NB4 (cell line): ENCODE data around the gene ANKRD34A.
"Not testable (repeated sequence)": the region's sequence is repeated elsewhere in the genome, so short reads cannot be mapped to it uniquely, and the experiment has no call there.

Source experiments
- DNase-seq: peaks from one replicate; pipeline ENCODE4 v3.0.0; 2010; ENCODE audit warnings: low read depth
- H3K4me3 ChIP-seq: one replicate; pipeline ENCODE4 v1.5.1; 2011; ENCODE audit warnings: mild to moderate bottlenecking, low read depth, low read length, moderate library complexity
- MYC ChIP-seq: IDR thresholded peaks from 2 replicates; pipeline ENCODE4 v1.6.1; 2011; ENCODE audit warnings: low read depth, low read length
- POLR2A ChIP-seq: IDR thresholded peaks from 2 replicates; pipeline ENCODE4 v1.6.1; 2011; ENCODE audit warnings: mild to moderate bottlenecking; ENCODE audit not compliant: insufficient read length; ENCODE audit errors: extremely low read depth
- TF ChIP-seq, protein P1 (sequence below): IDR thresholded peaks from 2 replicates; pipeline ENCODE4 v1.6.1; 2011; ENCODE audit warnings: low read depth, low read length
- TF ChIP-seq, protein P2 (sequence below): IDR thresholded peaks from one replicate; pipeline ENCODE4 v1.5.1; 2012; ENCODE audit warnings: low read depth, low read length

Gene ANKRD34A

DNA sequence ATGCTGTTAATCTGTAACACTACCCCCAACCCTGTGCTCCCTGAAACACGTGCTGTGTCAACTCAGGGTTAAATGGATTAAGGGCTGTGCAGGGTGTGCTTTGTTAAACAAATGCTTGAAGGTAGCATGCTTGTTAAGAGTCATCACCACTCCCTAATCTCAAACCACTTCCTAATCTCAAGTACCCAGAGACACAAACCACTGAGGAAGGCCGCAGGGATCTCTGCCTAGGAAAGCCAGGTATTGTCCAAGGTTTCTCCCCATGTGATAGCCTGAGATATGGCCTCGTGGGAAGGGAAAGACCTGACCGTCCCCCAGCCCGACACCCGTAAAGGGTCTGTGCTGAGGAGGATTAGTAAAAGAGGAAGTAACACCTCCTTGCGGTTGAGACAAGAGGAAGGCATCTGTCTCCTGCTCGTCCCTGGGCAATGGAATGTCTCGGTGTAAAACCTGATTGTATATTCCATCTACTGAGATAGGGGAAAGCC is 31.8 kb downstream of the ANKRD34A start:
- DNase-seq, result peak; percentile 78
- TF ChIP-seq, protein P1, sequence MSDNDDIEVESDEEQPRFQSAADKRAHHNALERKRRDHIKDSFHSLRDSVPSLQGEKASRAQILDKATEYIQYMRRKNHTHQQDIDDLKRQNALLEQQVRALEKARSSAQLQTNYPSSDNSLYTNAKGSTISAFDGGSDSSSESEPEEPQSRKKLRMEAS, result peak; percentile 49
- H3K4me3 ChIP-seq, result not testable (repeated sequence)

DNA sequence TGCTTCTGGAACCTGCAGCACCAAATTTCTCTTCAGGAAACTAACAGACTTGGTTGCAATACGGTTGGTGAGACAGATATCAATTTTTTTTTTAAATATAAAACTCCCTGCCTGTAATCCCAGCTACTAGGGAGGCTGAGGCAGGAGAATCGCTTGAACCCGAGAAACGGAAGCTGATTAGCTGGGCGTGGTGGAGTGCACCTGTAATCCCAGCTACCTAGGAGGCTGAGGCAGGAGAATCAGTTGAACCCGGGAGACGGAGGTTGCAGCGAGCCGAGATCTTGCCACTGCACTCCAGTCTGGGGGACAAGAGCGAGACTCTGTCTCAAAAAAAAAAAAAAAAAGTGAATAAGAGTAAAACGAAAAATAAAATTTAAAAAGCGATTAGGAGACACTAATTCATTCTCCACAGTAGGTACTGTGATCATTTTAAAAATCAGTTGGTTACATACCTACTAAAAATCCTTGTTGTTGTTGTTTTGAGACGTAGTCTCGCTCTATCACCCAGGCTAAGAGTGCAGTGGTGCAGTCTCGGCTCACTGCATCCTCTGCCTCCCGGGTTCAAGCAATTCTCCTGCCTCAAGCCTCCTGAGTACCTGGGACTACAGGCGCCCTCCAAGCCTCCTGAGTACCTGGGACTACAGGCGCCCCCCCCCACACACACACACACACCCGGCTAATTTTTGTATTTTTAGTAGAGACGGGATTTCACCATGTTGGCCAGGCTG is 36.3 kb downstream of the ANKRD34A start:
- DNase-seq, result no peak
- peak overlapping the region; percentile 93 for H3K4me3 ChIP-seq
- no peak for TF ChIP-seq MYC
- no peak for TF ChIP-seq POLR2A
- TF ChIP-seq, protein P1, result no peak
- TF ChIP-seq, protein P2, sequence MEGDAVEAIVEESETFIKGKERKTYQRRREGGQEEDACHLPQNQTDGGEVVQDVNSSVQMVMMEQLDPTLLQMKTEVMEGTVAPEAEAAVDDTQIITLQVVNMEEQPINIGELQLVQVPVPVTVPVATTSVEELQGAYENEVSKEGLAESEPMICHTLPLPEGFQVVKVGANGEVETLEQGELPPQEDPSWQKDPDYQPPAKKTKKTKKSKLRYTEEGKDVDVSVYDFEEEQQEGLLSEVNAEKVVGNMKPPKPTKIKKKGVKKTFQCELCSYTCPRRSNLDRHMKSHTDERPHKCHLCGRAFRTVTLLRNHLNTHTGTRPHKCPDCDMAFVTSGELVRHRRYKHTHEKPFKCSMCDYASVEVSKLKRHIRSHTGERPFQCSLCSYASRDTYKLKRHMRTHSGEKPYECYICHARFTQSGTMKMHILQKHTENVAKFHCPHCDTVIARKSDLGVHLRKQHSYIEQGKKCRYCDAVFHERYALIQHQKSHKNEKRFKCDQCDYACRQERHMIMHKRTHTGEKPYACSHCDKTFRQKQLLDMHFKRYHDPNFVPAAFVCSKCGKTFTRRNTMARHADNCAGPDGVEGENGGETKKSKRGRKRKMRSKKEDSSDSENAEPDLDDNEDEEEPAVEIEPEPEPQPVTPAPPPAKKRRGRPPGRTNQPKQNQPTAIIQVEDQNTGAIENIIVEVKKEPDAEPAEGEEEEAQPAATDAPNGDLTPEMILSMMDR, result no peak

DNA sequence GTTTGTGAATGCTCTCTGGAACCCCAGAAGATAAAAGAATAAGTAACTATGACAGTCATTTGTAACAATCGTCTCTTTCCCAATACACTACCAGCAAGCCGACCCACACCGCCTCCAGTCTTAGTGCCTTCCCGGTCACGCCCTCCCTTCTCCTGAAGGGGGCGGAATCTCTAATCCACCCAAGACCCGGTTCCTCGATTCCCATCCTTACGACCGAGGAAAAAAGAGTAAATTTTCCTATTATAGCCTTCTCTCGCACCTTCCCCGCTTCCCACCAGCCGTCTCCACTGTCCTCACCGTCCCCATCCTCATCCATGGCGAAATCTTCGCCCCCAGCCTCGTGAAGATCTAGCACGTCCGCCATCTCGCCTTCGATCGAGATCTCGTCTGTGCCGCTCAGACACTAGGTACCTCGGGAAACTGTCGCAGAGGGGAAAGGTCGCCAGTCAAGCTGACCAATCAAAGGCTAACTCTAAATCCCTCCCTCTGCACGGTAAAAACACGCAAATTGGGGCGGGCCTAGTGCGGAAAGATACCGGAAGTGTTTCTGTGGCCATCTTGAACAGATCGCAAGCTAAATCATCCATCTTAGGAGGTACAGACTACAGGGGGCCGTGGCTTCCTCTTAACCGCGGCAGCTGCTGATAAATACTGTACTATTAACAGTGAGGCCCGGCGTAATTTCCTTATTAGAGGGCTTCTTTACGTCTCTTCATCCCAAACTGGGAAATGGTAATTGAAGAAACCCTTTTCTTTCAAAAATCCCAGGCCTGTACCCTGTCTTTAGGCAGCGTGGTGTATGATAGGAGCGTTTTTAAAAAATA is 37.1 kb downstream of the ANKRD34A start, which contains the start of gene RBM8A:
TSS of gene RBM8A (minus strand) at position 422 of the 824 bp plus-strand sequence. CDS start at position 364, 58 bp downstream.
- peak; percentile 99 for DNase-seq
- peak; percentile 77 for TF ChIP-seq MYC
- TF ChIP-seq, protein P2, result peak; percentile 66
- TF ChIP-seq, protein P1, result peak; percentile 22
- TF ChIP-seq POLR2A, result peak; percentile 91
- peak within 1 kb of the TSS; percentile 93 for H3K4me3 ChIP-seq

DNA sequence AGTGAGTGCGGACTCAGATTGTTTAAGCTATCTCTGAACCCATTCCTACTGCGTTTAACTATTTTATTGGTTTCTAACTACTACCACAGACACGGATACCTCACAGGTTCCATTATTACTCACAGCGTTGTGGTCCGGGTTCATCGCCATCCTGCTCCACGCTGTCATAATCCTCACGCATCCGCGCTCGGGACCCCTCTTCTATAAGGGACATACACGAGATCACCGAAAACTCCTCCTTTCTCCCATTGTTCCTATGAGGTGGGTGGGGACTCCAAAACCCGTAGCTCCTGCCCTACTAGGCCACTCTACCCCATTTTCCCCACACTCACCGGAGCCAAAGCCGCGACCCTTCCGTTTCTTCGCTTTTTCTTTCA is 37.7 kb downstream of the ANKRD34A start:
- no peak for DNase-seq
- peak overlapping the region; percentile 93 for H3K4me3 ChIP-seq
- TF ChIP-seq POLR2A, result no peak
- TF ChIP-seq, protein P2, result no peak
- no peak for TF ChIP-seq MYC
- TF ChIP-seq, protein P1, result no peak

DNA sequence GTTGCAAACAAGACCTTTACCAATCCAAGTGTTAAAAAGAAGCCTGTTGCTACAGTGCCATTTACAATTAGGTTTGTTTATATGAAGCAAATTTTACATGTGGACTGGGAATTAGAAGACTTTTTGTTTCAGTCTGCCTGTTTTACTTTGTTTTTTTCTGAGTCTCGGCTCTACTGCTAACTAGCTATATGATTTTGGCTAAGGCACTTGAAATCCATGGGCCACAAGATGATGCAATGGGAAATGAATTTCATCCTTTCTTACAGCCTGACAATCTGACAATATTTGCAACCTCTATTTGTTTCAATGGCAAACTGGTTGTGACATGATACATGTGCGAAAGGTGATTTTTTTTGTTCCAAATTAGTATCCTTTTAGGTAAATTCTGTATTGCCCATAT is 42.1 kb downstream of the ANKRD34A start:
- peak; percentile 30 for DNase-seq
- TF ChIP-seq MYC (no peak), POLR2A (no peak)
- TF ChIP-seq, protein P1, result no peak
- TF ChIP-seq, protein P2, result no peak
- no peak overlapping the region for H3K4me3 ChIP-seq

DNA sequence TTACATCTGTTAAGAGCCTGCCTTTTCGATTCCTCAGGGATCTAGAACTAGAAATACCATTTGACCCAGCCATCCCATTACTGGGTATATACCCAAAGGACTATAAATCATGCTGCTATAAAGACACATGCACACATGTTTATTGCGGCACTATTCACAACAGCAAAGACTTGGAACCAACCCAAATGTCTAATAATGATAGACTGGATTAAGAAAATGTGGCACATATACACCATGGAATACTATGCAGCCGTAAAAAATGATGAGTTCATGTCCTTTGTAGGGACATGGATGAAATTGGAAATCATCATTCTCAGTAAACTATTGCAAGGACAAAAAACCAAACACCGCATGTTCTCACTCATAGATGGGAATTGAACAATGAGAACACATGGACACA is 44.1 kb downstream of the ANKRD34A start:
- H3K4me3 ChIP-seq, DNase-seq: not testable (repeated sequence)
